Right lobe of liver (tissue), 4 donors: ENCODE data around the gene TMED6.

ENCODE experiments used
- CTCF ChIP-seq, 4 donors: fragments of 200-600 bp in 3 of 4; fragments of 450-650 bp in 1 of 4; IDR thresholded peaks; one replicate each; pipeline versions ENCODE4 v1.5.1 to v1.8.0; 2016 to 2022; ENCODE audit warnings: antibody characterized with exemption in 4 of 4, mild to moderate bottlenecking in 2 of 4
- POLR2A ChIP-seq: fragments of 450-650 bp; IDR thresholded peaks from one replicate; pipeline ENCODE4 v1.6.1; 2017; ENCODE audit warnings: antibody characterized with exemption, mild to moderate bottlenecking
- donor health status: DM: no; HTN: no; CAD: no.
- donor health status: DM: no; HTN: no; CAD: no.
- donor health status: DM: no; HTN: yes; CAD: no.

- TF ChIP-seq POLR2A (no peak), CTCF (IDR thresholded peaks at IDR 0.05) (no peak)
These were observed 57.5 kb downstream of the TMED6 start for GRCh38 chr16:69294051-69294450.
